OCI-LY3 (cell line): ENCODE results near the gene SNX2.

Source experiments
- H2AFZ ChIP-seq: fragments of 200-600, 300-600 bp; shearing (Covaris generic); 2 replicates; pipeline ENCODE4 v1.6.0; 2014; ENCODE audit warnings: antibody characterized with exemption, low read depth, low read length
- H3K27ac ChIP-seq: fragments of 200-600, 300-600 bp; sonication (generic); 2 replicates; pipeline ENCODE4 v1.5.1; 2014; ENCODE audit warnings: mild to moderate bottlenecking, low read length, moderate library complexity, mixed read lengths
- H3K27me3 ChIP-seq: fragments of 200-600, 300-600 bp; sonication (generic); 2 replicates; pipeline ENCODE4 v1.6.1; 2014; ENCODE audit warnings: low read depth, low read length, mixed read lengths
- H3K36me3 ChIP-seq: fragments of 200-600, 300-600 bp; sonication (generic); replicated peaks from 2 replicates; pipeline ENCODE3; 2014; ENCODE audit warnings: low read depth, low read length, mixed read lengths
- H3K4me1 ChIP-seq: fragments of 300-600, 200-600 bp; sonication (generic); 2 replicates; pipeline ENCODE4 v1.6.1; 2014; ENCODE audit warnings: low read length, mixed read lengths
- H3K4me2 ChIP-seq: fragments of 200-600, 300-600 bp; sonication (generic); 2 replicates; pipeline ENCODE4 v1.6.1; 2014; ENCODE audit warnings: low read length, mixed read lengths
- H3K4me3 ChIP-seq: fragments of 300-600, 200-600 bp; sonication (generic); 2 replicates; pipeline ENCODE4 v1.5.1; 2014; ENCODE audit warnings: antibody characterized with exemption, mild to moderate bottlenecking, low read length, moderate library complexity
- H3K79me2 ChIP-seq: fragments of 300-600, 200-600 bp; shearing (Covaris generic); 2 replicates; pipeline ENCODE4 v1.6.1; 2014; ENCODE audit warnings: mild to moderate bottlenecking, low read length, mixed read lengths
- H3K9ac ChIP-seq: fragments of 300-600, 200-600 bp; shearing (Covaris generic); 2 replicates; pipeline ENCODE4 v1.6.0; 2014; ENCODE audit warnings: mild to moderate bottlenecking, low read length, moderate library complexity
- H3K9me3 ChIP-seq: fragments of 200-600, 300-600 bp; shearing (Covaris generic); 2 replicates; pipeline ENCODE4 v1.6.1; 2014; ENCODE audit warnings: low read length, mixed read lengths; ENCODE audit not compliant: insufficient read depth
- H4K20me1 ChIP-seq: fragments of 200-600, 300-600 bp; sonication (generic); 2 replicates; pipeline ENCODE4 v1.6.1; 2016; ENCODE audit warnings: low read length, mixed read lengths; ENCODE audit not compliant: insufficient read depth
- CTCF ChIP-seq: fragments of 200-600, 300-600 bp; sonication (generic); IDR thresholded peaks from 2 replicates; pipeline ENCODE4 v1.5.1; 2014; ENCODE audit warnings: antibody characterized with exemption, low read length, low read depth
- EZH2phosphoT487 ChIP-seq: fragments of 200-600 bp; shearing (Covaris generic); IDR thresholded peaks from 2 replicates; pipeline ENCODE4 v1.6.1; 2018; ENCODE audit warnings: antibody characterized with exemption, mixed run types, low read depth

The SNX2 gene

GRCh38 chr5:122863240-122863639 lies 88.4 kb downstream of the SNX2 start:
- no peaks in the 10 kb centered on the region for H3K27me3 ChIP-seq
- H3K4me2 ChIP-seq: no peak overlapping the region
- H3K4me1 ChIP-seq: 0 out of 2 replicates have a peak, but pooled peaks cover 4% of the 10 kb centered on the region
- no peaks in the 10 kb centered on the region for H3K9me3 ChIP-seq
- TF ChIP-seq EZH2phosphoT487 (no peak), CTCF (no peak)
- no peaks in the 10 kb centered on the region for H3K79me2 ChIP-seq
- no peak overlapping the region for H3K9ac ChIP-seq
- no peaks in the 10 kb centered on the region for H3K36me3 ChIP-seq
- no peak overlapping the region for H2AFZ ChIP-seq
- no peaks in the 10 kb centered on the region for H4K20me1 ChIP-seq
- H3K4me3 ChIP-seq: no peak overlapping the region
- no peak overlapping the region for H3K27ac ChIP-seq

- TF ChIP-seq CTCF: no peak
- TF ChIP-seq EZH2phosphoT487: no peak
- 0 out of 2 replicates have a peak, but pooled peaks cover 4% of the 10 kb centered on the region for H3K4me1 ChIP-seq
- no peak overlapping the region for H2AFZ ChIP-seq
- H3K79me2 ChIP-seq: no peaks in the 10 kb centered on the region
- no peak overlapping the region for H3K4me2 ChIP-seq
- no peak overlapping the region for H3K4me3 ChIP-seq
- H4K20me1 ChIP-seq: no peaks in the 10 kb centered on the region
- H3K27me3 ChIP-seq: no peaks in the 10 kb centered on the region
- no peak overlapping the region for H3K9ac ChIP-seq
- peaks cover 3% of the 10 kb centered on the region for H3K36me3 ChIP-seq
- no peaks in the 10 kb centered on the region for H3K9me3 ChIP-seq
- H3K27ac ChIP-seq: no peak overlapping the region
These were observed 88.8 kb downstream of the SNX2 start for GRCh38 chr5:122863721-122864120.

- H3K36me3 ChIP-seq: peaks cover 4% of the 10 kb centered on the region
- no peak overlapping the region for H2AFZ ChIP-seq
- TF ChIP-seq EZH2phosphoT487 (no peak), CTCF (no peak)
- H3K4me3 ChIP-seq: no peak overlapping the region
- no peaks in the 10 kb centered on the region for H3K79me2 ChIP-seq
- no peaks in the 10 kb centered on the region for H4K20me1 ChIP-seq
- no peak overlapping the region for H3K9ac ChIP-seq
- H3K9me3 ChIP-seq: no peaks in the 10 kb centered on the region
- no peak overlapping the region for H3K27ac ChIP-seq
- no peak overlapping the region for H3K4me2 ChIP-seq
- H3K27me3 ChIP-seq: no peaks in the 10 kb centered on the region
- 0 out of 2 replicates have a peak, but pooled peaks cover 4% of the 10 kb centered on the region for H3K4me1 ChIP-seq
These were observed 89.5 kb downstream of the SNX2 start for GRCh38 chr5:122864400-122864799.

- no peak overlapping the region for H2AFZ ChIP-seq
- no peak overlapping the region for H3K4me3 ChIP-seq
- no peaks in the 10 kb centered on the region for H4K20me1 ChIP-seq
- peaks cover 5% of the 10 kb centered on the region; the same call in 1 of the 2 replicates for H3K4me1 ChIP-seq
- no peak overlapping the region for H3K9ac ChIP-seq
- peaks cover 4% of the 10 kb centered on the region for H3K36me3 ChIP-seq
- no peaks in the 10 kb centered on the region for H3K79me2 ChIP-seq
- TF ChIP-seq CTCF (no peak), EZH2phosphoT487 (no peak)
- H3K4me2 ChIP-seq: no peak overlapping the region
- no peak overlapping the region for H3K27ac ChIP-seq
- no peaks in the 10 kb centered on the region for H3K27me3 ChIP-seq
- no peaks in the 10 kb centered on the region for H3K9me3 ChIP-seq
These were observed 90.0 kb downstream of the SNX2 start for GRCh38 chr5:122864842-122865241.
